Epidermal melanocyte (primary cell): Measurements from ENCODE around the gene VSIG10L2.
"Not testable (repeated sequence)": the region's sequence is repeated elsewhere in the genome, so short reads cannot be mapped to it uniquely, and the experiment has no call there.

Experiments
- DNase-seq: peaks from one replicate; pipeline ENCODE4 v3.0.0; 2011; ENCODE audit warnings: low spot score; ENCODE audit not compliant: insufficient read length

VSIG10L2 gene

GRCh38 chr11:125959931-125960330 lies 14.1 kb downstream of the VSIG10L2 start:
- DNase-seq: no peak

GRCh38 chr11:125960771-125961170 lies 14.9 kb downstream of the VSIG10L2 start:
- no peak for DNase-seq

- no peak for DNase-seq
Observed at GRCh38 chr11:125967515-125967914, 21.7 kb downstream of the VSIG10L2 start.

GRCh38 chr11:125968354-125968753 lies 22.5 kb downstream of the VSIG10L2 start:
- no peak for DNase-seq

- no peak for DNase-seq
Observed at GRCh38 chr11:125971618-125972017, 25.8 kb downstream of the VSIG10L2 start.

GRCh38 chr11:125974284-125974683 lies 28.4 kb downstream of the VSIG10L2 start:
- DNase-seq: no peak

GRCh38 chr11:125975634-125976033 lies 29.8 kb downstream of the VSIG10L2 start:
- DNase-seq: no peak

- DNase-seq: no peak
Observed at GRCh38 chr11:125976156-125976555, 30.3 kb downstream of the VSIG10L2 start.

GRCh38 chr11:125977333-125977732 lies 31.5 kb downstream of the VSIG10L2 start:
- no peak for DNase-seq

GRCh38 chr11:125978181-125978716 lies 32.4 kb downstream of the VSIG10L2 start:
- no peak for DNase-seq

GRCh38 chr11:125978778-125979407 lies 33.0 kb downstream of the VSIG10L2 start:
- no peak for DNase-seq

GRCh38 chr11:125979511-125979910 lies 33.7 kb downstream of the VSIG10L2 start:
- DNase-seq: no peak

GRCh38 chr11:125980436-125980835 lies 34.6 kb downstream of the VSIG10L2 start:
- DNase-seq: no peak

- DNase-seq: no peak
Observed at GRCh38 chr11:125982348-125982730, 36.5 kb downstream of the VSIG10L2 start.

GRCh38 chr11:125985956-125986355 lies 40.1 kb downstream of the VSIG10L2 start:
- DNase-seq: not testable (repeated sequence)

- no peak for DNase-seq
Observed at GRCh38 chr11:125987066-125987641, 41.3 kb downstream of the VSIG10L2 start.

- no peak for DNase-seq
Observed at GRCh38 chr11:125990244-125990643, 44.4 kb downstream of the VSIG10L2 start.

- no peak for DNase-seq
Observed at GRCh38 chr11:125992893-125993292, 47.0 kb downstream of the VSIG10L2 start.

GRCh38 chr11:125994509-125994908 lies 48.7 kb downstream of the VSIG10L2 start:
- DNase-seq: no peak

GRCh38 chr11:125995313-125995712 lies 49.5 kb downstream of the VSIG10L2 start:
- no peak for DNase-seq

- DNase-seq: no peak
Observed at GRCh38 chr11:125998267-125998666, 52.4 kb downstream of the VSIG10L2 start.

- DNase-seq: no peak
Observed at GRCh38 chr11:125999234-125999880, 53.5 kb downstream of the VSIG10L2 start.

GRCh38 chr11:126002181-126002580 lies 56.3 kb downstream of the VSIG10L2 start:
- no peak for DNase-seq
